MCF 10A (cell line): Measurements from ENCODE around the gene TTC9B. TPM values are rescaled to one million over a fixed set of nuclear protein-coding genes. Genes with fewer than 3 reads are reported as not detected.
A peak's percentile ranks its signal among the peaks of the same experiment; 100 is the strongest.
"Not testable (repeated sequence)": the region's sequence is repeated elsewhere in the genome, so short reads cannot be mapped to it uniquely, and the experiment has no call there.

Source experiments
- BruUV-seq: library from RNA; stranded (reverse); fragments of 400-500 nt; replicated peaks from 2 replicates; lab custom pipeline; 2021; lab: Mats Ljungman, UMichigan
- CTCF ChIA-PET: fragments of 300-600 bp; sonication (Branson Sonifier 250); formaldehyde crosslinking; extraction: SDS; loops from one replicate; lab custom pipeline; 2021; ENCODE audit warnings: antibody characterized with exemption, inconsistent platforms; lab: Yijun Ruan, JAX
- POLR2A ChIA-PET: fragments of 300-600, 350-650 bp; sonication (Branson Sonifier 250); formaldehyde crosslinking; extraction: SDS; loops from one replicate; lab custom pipeline; 2020; ENCODE audit warnings: antibody characterized with exemption, inconsistent platforms; lab: Yijun Ruan, JAX
- DNase-seq: peaks from one replicate; pipeline ENCODE4 v3.0.0-alpha.2; 2018; ENCODE audit not compliant: unreplicated experiment
- H3K27ac Mint-ChIP-seq: one replicate; pipeline ENCODE4 v1.8.0; 2022; ENCODE audit warnings: mild to moderate bottlenecking, low read depth, mixed read lengths; ENCODE audit not compliant: unreplicated experiment
- H3K27me3 Mint-ChIP-seq: one replicate; pipeline ENCODE4 v1.8.0; 2022; ENCODE audit warnings: mixed read lengths; ENCODE audit not compliant: insufficient read depth, unreplicated experiment
- H3K36me3 Mint-ChIP-seq: one replicate; pipeline ENCODE4 v1.8.0; 2022; ENCODE audit warnings: mild to moderate bottlenecking, moderate library complexity, mixed read lengths; ENCODE audit not compliant: insufficient read depth, unreplicated experiment
- H3K4me1 Mint-ChIP-seq: one replicate; pipeline ENCODE4 v1.8.0; 2022; ENCODE audit warnings: mixed read lengths; ENCODE audit not compliant: insufficient read depth, unreplicated experiment
- H3K4me3 Mint-ChIP-seq: one replicate; pipeline ENCODE4 v1.8.0; 2022; ENCODE audit warnings: mild to moderate bottlenecking, moderate library complexity, mixed read lengths; ENCODE audit not compliant: unreplicated experiment
- H3K9me3 Mint-ChIP-seq: one replicate; pipeline ENCODE4 v1.8.0; 2022; ENCODE audit warnings: mixed read lengths; ENCODE audit not compliant: unreplicated experiment
- CTCF ChIP-seq: fragments of 200-600 bp; IDR thresholded peaks from one replicate; pipeline ENCODE4 v1.8.0; 2022; ENCODE audit warnings: antibody characterized with exemption, mild to moderate bottlenecking; ENCODE audit not compliant: unreplicated experiment
- intact Hi-C: fragments of 100-400 bp; cut with micrococcal nuclease; formaldehyde crosslinking; loops from 2 replicates; pipeline ENCODE4 v1.14.1; 2022
- total RNA-seq: library from RNA; stranded (reverse); gene quantifications from 2 replicates; pipeline ENCODE4 v1.2.3, GENCODE V29; 2022

Gene TTC9B
- total RNA-seq, 1 experiment from 2014 or later = not detected

- H3K36me3 Mint-ChIP-seq = peaks cover 9% of the 10 kb centered on the region
- no TSS peak for BruUV-seq
- peaks cover 38% of the 10 kb centered on the region for H3K4me1 Mint-ChIP-seq
- DNase-seq = peak; percentile 93
- ChIA-PET POLR2A (interaction anchor here (1.2 kb wide), 1 partner anchor 74 kb away, joined by 3 read pairs; no protein-coding TSS in a partner anchor), CTCF (interaction anchor here (0.6 to 4.2 kb wide), 8 partner anchors 14 to 82 kb away, joined by 3 to 36 read pairs (median 4); no protein-coding TSS in a partner anchor)
- peak; percentile 77 for TF ChIP-seq CTCF
- no peak overlapping the region for H3K4me3 Mint-ChIP-seq
- H3K27ac Mint-ChIP-seq = no peak overlapping the region
- intact Hi-C loops = loop anchor here (1.0 to 5.0 kb wide), 2 partner anchors 65 to 82 kb away; no protein-coding TSS in a partner anchor
- H3K9me3 Mint-ChIP-seq = peaks cover 8% of the 10 kb centered on the region
- H3K27me3 Mint-ChIP-seq = peaks cover 3% of the 10 kb centered on the region
Measured at GRCh38 chr19:40221858-40222619, 3.9 kb upstream of the TTC9B start.

- Mint-ChIP-seq H3K4me3 (no peak overlapping the region), H3K36me3 (peaks cover 16% of the 10 kb centered on the region), H3K4me1 (peaks cover 38% of the 10 kb centered on the region), H3K27ac (no peak overlapping the region), H3K9me3 (peaks cover 8% of the 10 kb centered on the region), H3K27me3 (peaks cover 15% of the 10 kb centered on the region)
- no peak for TF ChIP-seq CTCF
- POLR2A ChIA-PET = no interaction called here
- DNase-seq = no peak
- BruUV-seq = no TSS peak
- intact Hi-C loops = loop anchor here (5.0 kb wide), 1 partner anchor 63 kb away; no protein-coding TSS in a partner anchor
- CTCF ChIA-PET = interaction anchor here (0.8 to 4.2 kb wide), 7 partner anchors 16 to 81 kb away, joined by 3 to 36 read pairs (median 3); no protein-coding TSS in a partner anchor
Measured at GRCh38 chr19:40220674-40221073, 2.5 kb upstream of the TTC9B start.

- peak; percentile 81 for DNase-seq
- ChIA-PET CTCF (interaction anchor here (0.5 to 4.2 kb wide), 5 partner anchors 26 to 548 kb away, joined by 3 to 36 read pairs (median 3); no protein-coding TSS in a partner anchor), POLR2A (interaction anchor here (0.6 to 0.9 kb wide), 2 partner anchors 29 to 1007 kb away, joined by 3 read pairs; no protein-coding TSS in a partner anchor)
- peaks cover 30% of the 10 kb centered on the region for H3K4me1 Mint-ChIP-seq
- H3K9me3 Mint-ChIP-seq = peaks cover 8% of the 10 kb centered on the region
- peaks cover 16% of the 10 kb centered on the region for H3K36me3 Mint-ChIP-seq
- no peak overlapping the region for H3K27ac Mint-ChIP-seq
- BruUV-seq = no TSS peak
- TF ChIP-seq CTCF = no peak
- H3K27me3 Mint-ChIP-seq = peaks cover 15% of the 10 kb centered on the region
- intact Hi-C loops = loop anchor here (5.0 kb wide), 1 partner anchor 62 kb away; no protein-coding TSS in a partner anchor
- peak overlapping the region; percentile 68 for H3K4me3 Mint-ChIP-seq
Measured at GRCh38 chr19:40219721-40220276, 1.6 kb upstream of the TTC9B start.

GRCh38 chr19:40219029-40219428 is 845 bp upstream of the TTC9B start:
- Mint-ChIP-seq H3K4me3 (peak overlapping the region; percentile 68), H3K4me1 (peaks cover 27% of the 10 kb centered on the region), H3K36me3 (peaks cover 11% of the 10 kb centered on the region), H3K27me3 (peaks cover 15% of the 10 kb centered on the region)
- BruUV-seq, H3K9me3 Mint-ChIP-seq, DNase-seq, H3K27ac Mint-ChIP-seq, intact Hi-C loops: not testable (repeated sequence)
- ChIA-PET POLR2A (interaction anchor here (0.6 to 0.9 kb wide), 2 partner anchors 22 to 29 kb away, joined by 3 to 4 read pairs; no protein-coding TSS in a partner anchor), CTCF (interaction anchor here (0.5 to 4.2 kb wide), 4 partner anchors 26 to 547 kb away, joined by 3 to 36 read pairs (median 4); no protein-coding TSS in a partner anchor)
